Measurements from ENCODE around the gene MAF.

The MAF gene

DNA sequence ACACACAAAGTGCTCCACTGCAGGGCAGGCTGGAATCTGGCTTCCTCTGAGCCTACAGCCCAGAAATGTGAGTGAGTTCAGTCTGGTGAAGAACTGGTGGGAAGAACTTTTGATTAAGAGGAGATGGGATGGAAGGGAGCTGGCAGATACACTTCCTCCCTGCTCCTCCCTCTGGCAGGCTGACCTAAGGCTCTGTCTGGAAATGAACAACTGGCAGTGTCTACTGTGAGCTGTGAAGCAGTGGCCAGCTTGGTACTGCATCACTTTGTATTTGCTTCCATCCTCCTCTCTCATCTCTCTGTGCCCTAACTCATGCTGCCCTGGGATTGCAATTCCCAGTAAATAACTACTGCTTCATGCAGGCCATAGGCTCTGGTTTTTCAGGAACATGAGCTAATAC is 45.6 kb downstream of the MAF start:
- TF ChIP-seq TCF12 (IDR thresholded peaks at IDR 0.05; ENCODE audit: low read depth) (no peak), EGR1 (IDR thresholded peaks at IDR 0.05) (no peak), TEAD4 (IDR thresholded peaks at IDR 0.05) (no peak), ZBTB7A (IDR thresholded peaks at IDR 0.05; ENCODE audit: low read depth) (no peak), TAF1 (IDR thresholded peaks at IDR 0.05; ENCODE audit: low read depth) (no peak), FOXM1 (IDR thresholded peaks at IDR 0.05; ENCODE audit: borderline replicate concordance, low read depth) (no peak), CEBPB (IDR thresholded peaks at IDR 0.05) (no peak), EP300 (IDR thresholded peaks at IDR 0.05; ENCODE audit: borderline replicate concordance) (no peak), RAD21 (IDR thresholded peaks at IDR 0.05; ENCODE audit: low read depth) (no peak)
- TF ChIP-seq, protein P1, sequence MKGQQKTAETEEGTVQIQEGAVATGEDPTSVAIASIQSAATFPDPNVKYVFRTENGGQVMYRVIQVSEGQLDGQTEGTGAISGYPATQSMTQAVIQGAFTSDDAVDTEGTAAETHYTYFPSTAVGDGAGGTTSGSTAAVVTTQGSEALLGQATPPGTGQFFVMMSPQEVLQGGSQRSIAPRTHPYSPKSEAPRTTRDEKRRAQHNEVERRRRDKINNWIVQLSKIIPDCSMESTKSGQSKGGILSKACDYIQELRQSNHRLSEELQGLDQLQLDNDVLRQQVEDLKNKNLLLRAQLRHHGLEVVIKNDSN (IDR thresholded peaks at IDR 0.05): no peak
- TF ChIP-seq, protein P2, sequence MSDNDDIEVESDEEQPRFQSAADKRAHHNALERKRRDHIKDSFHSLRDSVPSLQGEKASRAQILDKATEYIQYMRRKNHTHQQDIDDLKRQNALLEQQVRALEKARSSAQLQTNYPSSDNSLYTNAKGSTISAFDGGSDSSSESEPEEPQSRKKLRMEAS (IDR thresholded peaks at IDR 0.05): no peak
- TF ChIP-seq, protein P3, sequence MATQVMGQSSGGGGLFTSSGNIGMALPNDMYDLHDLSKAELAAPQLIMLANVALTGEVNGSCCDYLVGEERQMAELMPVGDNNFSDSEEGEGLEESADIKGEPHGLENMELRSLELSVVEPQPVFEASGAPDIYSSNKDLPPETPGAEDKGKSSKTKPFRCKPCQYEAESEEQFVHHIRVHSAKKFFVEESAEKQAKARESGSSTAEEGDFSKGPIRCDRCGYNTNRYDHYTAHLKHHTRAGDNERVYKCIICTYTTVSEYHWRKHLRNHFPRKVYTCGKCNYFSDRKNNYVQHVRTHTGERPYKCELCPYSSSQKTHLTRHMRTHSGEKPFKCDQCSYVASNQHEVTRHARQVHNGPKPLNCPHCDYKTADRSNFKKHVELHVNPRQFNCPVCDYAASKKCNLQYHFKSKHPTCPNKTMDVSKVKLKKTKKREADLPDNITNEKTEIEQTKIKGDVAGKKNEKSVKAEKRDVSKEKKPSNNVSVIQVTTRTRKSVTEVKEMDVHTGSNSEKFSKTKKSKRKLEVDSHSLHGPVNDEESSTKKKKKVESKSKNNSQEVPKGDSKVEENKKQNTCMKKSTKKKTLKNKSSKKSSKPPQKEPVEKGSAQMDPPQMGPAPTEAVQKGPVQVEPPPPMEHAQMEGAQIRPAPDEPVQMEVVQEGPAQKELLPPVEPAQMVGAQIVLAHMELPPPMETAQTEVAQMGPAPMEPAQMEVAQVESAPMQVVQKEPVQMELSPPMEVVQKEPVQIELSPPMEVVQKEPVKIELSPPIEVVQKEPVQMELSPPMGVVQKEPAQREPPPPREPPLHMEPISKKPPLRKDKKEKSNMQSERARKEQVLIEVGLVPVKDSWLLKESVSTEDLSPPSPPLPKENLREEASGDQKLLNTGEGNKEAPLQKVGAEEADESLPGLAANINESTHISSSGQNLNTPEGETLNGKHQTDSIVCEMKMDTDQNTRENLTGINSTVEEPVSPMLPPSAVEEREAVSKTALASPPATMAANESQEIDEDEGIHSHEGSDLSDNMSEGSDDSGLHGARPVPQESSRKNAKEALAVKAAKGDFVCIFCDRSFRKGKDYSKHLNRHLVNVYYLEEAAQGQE (IDR thresholded peaks at IDR 0.05; ENCODE audit: low read depth): no peak

DNA sequence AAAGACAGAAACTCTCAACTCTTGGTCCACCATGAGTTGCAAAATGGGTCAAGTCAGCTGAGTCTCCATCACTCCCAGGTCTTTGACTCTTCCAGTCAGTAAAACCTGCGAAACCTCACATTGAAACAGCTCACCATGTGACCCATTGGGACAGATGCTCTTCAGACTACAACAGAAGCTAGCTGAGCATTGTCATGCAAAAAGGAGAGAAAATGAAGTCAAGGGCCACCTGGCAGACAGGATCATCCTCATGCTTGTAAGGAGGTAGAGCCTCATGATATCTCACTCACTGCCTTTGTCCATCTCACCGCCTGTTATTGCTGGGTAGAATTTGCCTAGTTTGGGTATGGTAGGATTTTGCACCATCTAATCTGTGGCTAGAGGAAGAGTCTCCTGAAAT is 50.2 kb downstream of the MAF start:
- TF ChIP-seq NFIC (IDR thresholded peaks at IDR 0.05) (no peak), EP300 (IDR thresholded peaks at IDR 0.05; ENCODE audit: borderline replicate concordance) (no peak), RAD21 (IDR thresholded peaks at IDR 0.05; ENCODE audit: low read depth) (no peak), TCF12 (IDR thresholded peaks at IDR 0.05; ENCODE audit: low read depth) (no peak), CEBPB (IDR thresholded peaks at IDR 0.05) (no peak), TAF1 (IDR thresholded peaks at IDR 0.05; ENCODE audit: low read depth) (no peak), CREB1 (IDR thresholded peaks at IDR 0.05; ENCODE audit: low read depth) (no peak), TEAD4 (IDR thresholded peaks at IDR 0.05) (no peak), EGR1 (IDR thresholded peaks at IDR 0.05) (no peak), YY1 (IDR thresholded peaks at IDR 0.05; ENCODE audit: low read depth) (no peak), FOXM1 (IDR thresholded peaks at IDR 0.05; ENCODE audit: borderline replicate concordance, low read depth) (no peak), ZBTB7A (IDR thresholded peaks at IDR 0.05; ENCODE audit: low read depth) (no peak)
- TF ChIP-seq, protein P1 (IDR thresholded peaks at IDR 0.05): no peak
- TF ChIP-seq, protein P3 (IDR thresholded peaks at IDR 0.05; ENCODE audit: low read depth): no peak
- TF ChIP-seq, protein P2 (IDR thresholded peaks at IDR 0.05): no peak

DNA sequence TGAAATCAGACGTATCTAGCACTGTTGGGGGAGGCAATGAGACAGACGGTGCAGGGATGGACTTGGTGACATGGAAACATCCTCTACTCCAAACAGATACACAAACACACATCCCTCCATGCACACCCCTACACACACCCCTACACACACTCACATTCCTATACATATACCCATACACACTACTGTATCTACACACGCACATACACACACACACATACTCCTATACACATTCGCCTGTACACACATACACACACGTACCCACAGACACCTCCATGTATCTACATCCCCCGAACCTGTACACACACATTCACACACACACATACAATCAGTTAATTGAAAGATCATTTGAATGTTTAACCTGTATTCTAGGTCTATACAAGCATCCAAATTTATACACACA is 53.5 kb downstream of the MAF start:
- no peak for TF ChIP-seq NFIC (IDR thresholded peaks at IDR 0.05)
- TF ChIP-seq ZBTB7A (IDR thresholded peaks at IDR 0.05; ENCODE audit: low read depth): no peak
- TF ChIP-seq FOXM1 (IDR thresholded peaks at IDR 0.05; ENCODE audit: borderline replicate concordance, low read depth): no peak
- no peak for TF ChIP-seq EP300 (IDR thresholded peaks at IDR 0.05; ENCODE audit: borderline replicate concordance)
- no peak for TF ChIP-seq TAF1 (IDR thresholded peaks at IDR 0.05; ENCODE audit: low read depth)
- no peak for TF ChIP-seq EGR1 (IDR thresholded peaks at IDR 0.05)
- no peak for TF ChIP-seq YY1 (IDR thresholded peaks at IDR 0.05; ENCODE audit: low read depth)
- no peak for TF ChIP-seq TCF12 (IDR thresholded peaks at IDR 0.05; ENCODE audit: low read depth)
- no peak for TF ChIP-seq CEBPB (IDR thresholded peaks at IDR 0.05)
- TF ChIP-seq, protein P2 (IDR thresholded peaks at IDR 0.05): no peak
- TF ChIP-seq, protein P3 (IDR thresholded peaks at IDR 0.05; ENCODE audit: low read depth): no peak
- TF ChIP-seq, protein P1 (IDR thresholded peaks at IDR 0.05): no peak
- TF ChIP-seq TEAD4 (IDR thresholded peaks at IDR 0.05): no peak
- TF ChIP-seq CREB1 (IDR thresholded peaks at IDR 0.05; ENCODE audit: low read depth): no peak
- no peak for TF ChIP-seq RAD21 (IDR thresholded peaks at IDR 0.05; ENCODE audit: low read depth)

Measured in Ishikawa (cell line).